A549 (cell line): ENCODE measurements around the gene CPA4. TPM values are rescaled to one million over a fixed set of nuclear protein-coding genes. Genes with fewer than 3 reads are reported as not detected.

Experiments used
- ATAC-seq, 2 experiments: fragments of 200-7000 bp in 1 of 2; fragments of >200 bp in 1 of 2; cut with Nextera tagmentation in 1 of 2; cut with Tn5 transposase in 1 of 2; 3 replicates each; pipeline versions ENCODE4 v1.8.0 to v1.9.1; 2018 to 2020; ENCODE audit warnings: mild to moderate bottlenecking in 1 of 2, moderate library complexity in 1 of 2
- CTCF ChIA-PET: fragments of 300-600 bp; sonication (Branson Sonifier 250); formaldehyde crosslinking; extraction: SDS; loops from one replicate; lab custom pipeline; 2021; ENCODE audit warnings: antibody characterized with exemption, inconsistent platforms; lab: Yijun Ruan, JAX
- POLR2A ChIA-PET: fragments of 350-600 bp; formaldehyde crosslinking; extraction: SDS; loops from one replicate; lab custom pipeline; 2021; ENCODE audit warnings: antibody characterized with exemption, inconsistent platforms; lab: Yijun Ruan, JAX
- DNase-seq, 2 experiments: peaks; one replicate each; pipeline versions ENCODE4 v3.0.0 to v3.0.0-alpha.2; 2011 to 2016; ENCODE audit warnings: low read depth in 1 of 2, low spot score in 1 of 2
- FAIRE-seq: peaks from 2 replicates; lab custom pipeline; 2011; peaks lifted over from hg19 to GRCh38; lab: Jason Lieb, UNC
- H3K27ac ChIP-seq, 2 experiments: fragments of >200 bp; sonication (Bioruptor Twin); formaldehyde crosslinking; 3 replicates each; pipeline ENCODE4 v1.5.1; 2016 to 2017
- H3K4me1 ChIP-seq: fragments of >200 bp; sonication (Bioruptor Twin); formaldehyde crosslinking; 3 replicates; pipeline ENCODE4 v1.6.1; 2016
- H3K4me2 ChIP-seq: fragments of >200 bp; sonication (Bioruptor Twin); formaldehyde crosslinking; 3 replicates; pipeline ENCODE4 v1.6.1; 2016
- H3K4me3 ChIP-seq: fragments of >200 bp; sonication (Bioruptor Twin); formaldehyde crosslinking; 3 replicates; pipeline ENCODE4 v1.5.1; 2016
- H3K9me3 ChIP-seq: fragments of >200 bp; sonication (Bioruptor Twin); formaldehyde crosslinking; 3 replicates; pipeline ENCODE4 v1.6.1; 2016
- BHLHE40 ChIP-seq: IDR thresholded peaks from 2 replicates; pipeline ENCODE4 v1.6.1; 2012; ENCODE audit warnings: low read depth, low read length, inconsistent platforms
- CBX2 ChIP-seq: fragments of 200-600 bp; sonication (generic); IDR thresholded peaks from 2 replicates; pipeline ENCODE4 v1.6.1; 2016; ENCODE audit warnings: low read depth, mild to moderate bottlenecking, borderline replicate concordance
- CEBPB ChIP-seq, 2 experiments: fragments of >200 bp in 1 of 2; sonication (Bioruptor Twin) in 1 of 2; formaldehyde crosslinking in 1 of 2; IDR thresholded peaks; 2 replicates each; pipeline ENCODE4 v1.6.1; 2012 to 2016
- CHD4 ChIP-seq: fragments of 200-600 bp; sonication (generic); IDR thresholded peaks from 2 replicates; pipeline ENCODE4 v1.6.1; 2016; ENCODE audit warnings: antibody characterized with exemption, mild to moderate bottlenecking, borderline replicate concordance
- EHF ChIP-seq: fragments of 250-450 bp; sonication (Bioruptor Pico); IDR thresholded peaks from 2 replicates; pipeline ENCODE4 v1.5.0; 2020; ENCODE audit warnings: mild to moderate bottlenecking
- EHMT2 ChIP-seq: fragments of 200-600 bp; sonication (generic); IDR thresholded peaks from 2 replicates; pipeline ENCODE4 v1.6.1; 2016; ENCODE audit warnings: antibody characterized with exemption, low read depth, mild to moderate bottlenecking, moderate library complexity
- EP300 ChIP-seq, 2 experiments: fragments of >200 bp; sonication (Bioruptor Twin); formaldehyde crosslinking; IDR thresholded peaks; 2 replicates in 1 of 2; 3 replicates in 1 of 2; pipeline ENCODE4 v1.6.1; 2016 to 2017
- HDAC2 ChIP-seq: fragments of 200-600 bp; sonication (generic); IDR thresholded peaks from 2 replicates; pipeline ENCODE4 v1.6.1; 2016
- HOXA7 ChIP-seq: fragments of 250-450 bp; sonication (Bioruptor Pico); IDR thresholded peaks from 2 replicates; pipeline ENCODE4 v1.5.0; 2020; ENCODE audit warnings: mild to moderate bottlenecking, moderate library complexity
- HOXB13 ChIP-seq: fragments of 250-450 bp; sonication (Bioruptor Pico); IDR thresholded peaks from 2 replicates; pipeline ENCODE4 v1.5.0; 2020; ENCODE audit warnings: low read depth, mild to moderate bottlenecking, moderate library complexity
- HOXB5 ChIP-seq: fragments of 250-450 bp; sonication (Bioruptor Pico); IDR thresholded peaks from 2 replicates; pipeline ENCODE4 v1.5.0; 2020; ENCODE audit warnings: mild to moderate bottlenecking, moderate library complexity
- JUN ChIP-seq, 2 experiments: fragments of >200 bp; sonication (Bioruptor Twin); formaldehyde crosslinking; IDR thresholded peaks; 2 replicates in 1 of 2; 3 replicates in 1 of 2; pipeline ENCODE4 v1.6.1; 2016 to 2017
- KDM1A ChIP-seq: fragments of 200-600 bp; sonication (generic); IDR thresholded peaks from 2 replicates; pipeline ENCODE4 v1.6.1; 2016; ENCODE audit warnings: low read depth, mild to moderate bottlenecking
- MYC ChIP-seq: IDR thresholded peaks from 2 replicates; pipeline ENCODE4 v1.6.1; 2012; ENCODE audit warnings: mild to moderate bottlenecking, inconsistent platforms, low read length, improper control_type of control experiment, borderline replicate concordance
- NFE2L2 ChIP-seq: fragments of 150-350 bp; conservative IDR thresholded peaks from 2 replicates; pipeline ENCODE4 v1.6.1; 2014; ENCODE audit warnings: low read length
- NR3C1 ChIP-seq: fragments of >200 bp; sonication (Bioruptor Twin); formaldehyde crosslinking; IDR thresholded peaks from 3 replicates; pipeline ENCODE4 v1.6.1; 2017
- PHF8 ChIP-seq: fragments of 200-600 bp; sonication (generic); IDR thresholded peaks from 2 replicates; pipeline ENCODE4 v1.6.1; 2016; ENCODE audit warnings: low read depth, mild to moderate bottlenecking, antibody characterized with exemption, moderate library complexity, borderline replicate concordance
- RARB ChIP-seq: fragments of 250-450 bp; sonication (Bioruptor Pico); IDR thresholded peaks from 2 replicates; pipeline ENCODE4 v1.8.0; 2021; ENCODE audit warnings: mild to moderate bottlenecking, moderate library complexity
- RFX5 ChIP-seq: fragments of 450-650 bp; IDR thresholded peaks from 2 replicates; pipeline ENCODE4 v1.7.1; 2014; ENCODE audit warnings: antibody characterized with exemption, mild to moderate bottlenecking, moderate library complexity
- RNF2 ChIP-seq: fragments of 200-600 bp; sonication (generic); IDR thresholded peaks from 2 replicates; pipeline ENCODE4 v1.6.1; 2016; ENCODE audit warnings: low read depth, mild to moderate bottlenecking, antibody characterized with exemption, moderate library complexity, borderline replicate concordance
- TFCP2L1 ChIP-seq: fragments of 250-450 bp; sonication (Bioruptor Pico); IDR thresholded peaks from 2 replicates; pipeline ENCODE4 v1.5.0; 2021; ENCODE audit warnings: mild to moderate bottlenecking
- ZC3H11A ChIP-seq: fragments of 450-650 bp; IDR thresholded peaks from 2 replicates; pipeline ENCODE4 v1.6.1; 2014; ENCODE audit warnings: antibody characterized with exemption, mild to moderate bottlenecking
- ZFP36 ChIP-seq: fragments of 450-650 bp; IDR thresholded peaks from 2 replicates; pipeline ENCODE4 v1.6.1; 2014; ENCODE audit warnings: borderline replicate concordance; ENCODE audit not compliant: partially characterized antibody
- ZNF302 ChIP-seq: fragments of 250-450 bp; sonication (Bioruptor Pico); IDR thresholded peaks from 2 replicates; pipeline ENCODE4 v1.9.0; 2021; ENCODE audit warnings: inconsistent platforms, mild to moderate bottlenecking, moderate library complexity
- WGBS: methylation state at CpG from one replicate; pipeline ENCODE4 v1.1.6; 2017; ENCODE audit errors: missing lambda C conversion rate; 5-methylcytosine and 5-hydroxymethylcytosine counted together
- polyA plus RNA-seq, 4 experiments: library from polyadenylated mRNA; depleted of rRNA in 3 of 4; stranded (reverse); fragments of >200 nt; fragmentation: RNase III in 1 of 4; extraction: RNeasy Plus Mini Kit Qiagen cat#74134 plus additional on column Dnase treatment in 1 of 4; gene quantifications; 2 replicates in 3 of 4; 3 replicates in 1 of 4; pipeline ENCODE4 v1.2.3, GENCODE V29; 2011 to 2017
- TF ChIP-seq, protein P1 (sequence below): fragments of 450-650 bp; IDR thresholded peaks from 2 replicates; pipeline ENCODE4 v1.6.1; 2014; ENCODE audit warnings: antibody characterized with exemption
- TF ChIP-seq, protein P2 (sequence below): fragments of 250-450 bp; sonication (Bioruptor Pico); IDR thresholded peaks from 2 replicates; pipeline ENCODE4 v1.5.0; 2020; ENCODE audit warnings: low read depth, mild to moderate bottlenecking, moderate library complexity
- TF ChIP-seq, protein P3 (sequence below): fragments of 200-600 bp; sonication (generic); IDR thresholded peaks from 2 replicates; pipeline ENCODE4 v1.6.1; 2016; ENCODE audit warnings: antibody characterized with exemption, mild to moderate bottlenecking, moderate library complexity
- TF ChIP-seq, protein P4 (sequence below): fragments of >200 bp; sonication (Bioruptor Twin); formaldehyde crosslinking; IDR thresholded peaks from 3 replicates; pipeline ENCODE4 v1.6.1; 2016
- TF ChIP-seq, protein P5 (sequence below): fragments of >200 bp; sonication (Bioruptor Twin); formaldehyde crosslinking; IDR thresholded peaks from 2 replicates; pipeline ENCODE4 v1.6.1; 2016

The CPA4 gene
- polyA plus RNA-seq, 2 of the 4 experiments (the other 2 are of a cell fraction), result 1.0 to 7.7 TPM

DNA sequence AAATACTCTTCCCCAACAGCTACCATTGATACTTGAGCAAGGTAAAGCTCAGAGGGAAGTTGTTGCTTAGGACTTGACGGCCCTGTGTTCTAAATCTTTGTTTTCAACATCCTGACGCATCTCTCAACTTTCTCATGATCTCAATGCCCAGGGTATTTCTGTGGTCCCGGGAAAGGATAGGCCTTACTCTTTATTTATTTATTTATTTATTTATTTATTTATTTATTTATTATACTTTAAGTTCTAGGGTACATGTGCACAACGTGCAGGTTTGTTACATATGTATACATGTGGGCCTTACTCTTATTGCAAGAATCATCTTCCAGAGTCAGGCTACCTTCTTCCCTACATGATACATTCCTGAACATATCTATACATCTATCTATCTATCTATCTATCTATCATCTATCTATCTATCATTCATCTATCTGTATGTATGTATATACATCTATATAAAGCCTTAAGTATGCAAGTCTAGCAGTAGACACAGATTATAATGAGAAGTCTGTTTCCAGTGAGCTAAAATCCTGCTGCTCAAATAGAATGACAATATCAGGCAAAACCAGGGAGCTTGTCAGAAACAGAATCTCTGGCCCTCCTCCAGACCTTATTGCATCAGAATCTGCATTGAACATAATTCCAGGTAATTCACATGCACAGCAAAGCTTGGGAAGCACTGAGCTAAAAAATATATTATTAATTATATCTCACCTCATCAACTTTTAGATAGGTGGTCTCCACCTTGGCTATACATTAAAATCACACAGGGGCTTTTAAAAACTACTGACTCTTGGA is 39.5 kb downstream of the CPA4 start:
- CTCF ChIA-PET, result interaction anchor here (1.0 kb wide), 1 partner anchor 18 kb away, joined by 3 read pairs; no protein-coding TSS in a partner anchor
- TF ChIP-seq, protein P1, sequence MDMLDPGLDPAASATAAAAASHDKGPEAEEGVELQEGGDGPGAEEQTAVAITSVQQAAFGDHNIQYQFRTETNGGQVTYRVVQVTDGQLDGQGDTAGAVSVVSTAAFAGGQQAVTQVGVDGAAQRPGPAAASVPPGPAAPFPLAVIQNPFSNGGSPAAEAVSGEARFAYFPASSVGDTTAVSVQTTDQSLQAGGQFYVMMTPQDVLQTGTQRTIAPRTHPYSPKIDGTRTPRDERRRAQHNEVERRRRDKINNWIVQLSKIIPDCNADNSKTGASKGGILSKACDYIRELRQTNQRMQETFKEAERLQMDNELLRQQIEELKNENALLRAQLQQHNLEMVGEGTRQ, result no peak
- TF ChIP-seq ZC3H11A, result peak; percentile 80
- TF ChIP-seq, all 56 proteins: peak for 1
- 65% methylated on average over 4 of the region's 4 CpGs for WGBS
- Histone ChIP-seq H3K4me3 (no peak overlapping the region), H3K27ac (no peak overlapping the region), H3K4me1 (no peaks in the 10 kb centered on the region), H3K4me2 (no peak overlapping the region), H3K9me3 (no peaks in the 10 kb centered on the region)
- no peak for FAIRE-seq
- POLR2A ChIA-PET, result no interaction called here
- no peak for ATAC-seq
- no peak for DNase-seq

DNA sequence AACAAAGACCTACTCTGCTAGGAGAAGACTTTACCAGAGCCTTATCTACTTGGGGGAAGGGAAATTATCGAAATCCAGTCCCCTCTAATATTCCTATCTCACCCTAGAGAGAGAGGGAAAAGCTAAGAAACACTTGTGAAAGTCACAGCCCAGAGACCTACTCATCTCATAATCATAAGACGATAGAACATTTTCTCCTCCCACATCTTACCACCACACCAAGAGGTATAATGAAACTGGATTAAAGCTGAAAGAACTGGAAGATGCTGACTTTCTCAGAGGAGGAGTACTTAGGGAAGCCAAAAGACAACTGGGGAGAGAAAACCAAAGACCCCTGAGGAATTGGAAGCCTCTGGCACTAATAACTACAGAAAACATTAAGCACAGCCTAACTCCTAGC is 40.9 kb downstream of the CPA4 start:
- Histone ChIP-seq H3K4me1 (no peaks in the 10 kb centered on the region), H3K9me3 (no peaks in the 10 kb centered on the region), H3K4me2 (no peak overlapping the region), H3K4me3 (no peak overlapping the region), H3K27ac (no peak overlapping the region)
- DNase-seq (no peak), ATAC-seq (no peak), FAIRE-seq (no peak)
- POLR2A ChIA-PET, result no interaction called here
- CTCF ChIA-PET, result no interaction called here
- TF ChIP-seq HOXA7 (CRISPR knock-in tag) (no peak), JUN (IDR thresholded peaks at IDR 0.05) (no peak), EP300 (IDR thresholded peaks at IDR 0.05) (no peak), KDM1A (no peak), HDAC2 (no peak), RFX5 (no peak), CBX2 (no peak), TFCP2L1 (no peak), PHF8 (no peak), RARB (no peak), BHLHE40 (no peak), HOXB13 (CRISPR knock-in tag) (no peak), EHF (CRISPR knock-in tag) (no peak), NFE2L2 (no peak), RNF2 (no peak), CHD4 (no peak), ZFP36 (no peak)
- TF ChIP-seq, protein P2, sequence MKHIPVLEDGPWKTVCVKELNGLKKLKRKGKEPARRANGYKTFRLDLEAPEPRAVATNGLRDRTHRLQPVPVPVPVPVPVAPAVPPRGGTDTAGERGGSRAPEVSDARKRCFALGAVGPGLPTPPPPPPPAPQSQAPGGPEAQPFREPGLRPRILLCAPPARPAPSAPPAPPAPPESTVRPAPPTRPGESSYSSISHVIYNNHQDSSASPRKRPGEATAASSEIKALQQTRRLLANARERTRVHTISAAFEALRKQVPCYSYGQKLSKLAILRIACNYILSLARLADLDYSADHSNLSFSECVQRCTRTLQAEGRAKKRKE (CRISPR knock-in tag), result no peak
- 48% methylated on average over 2 of the region's 2 CpGs for WGBS

DNA sequence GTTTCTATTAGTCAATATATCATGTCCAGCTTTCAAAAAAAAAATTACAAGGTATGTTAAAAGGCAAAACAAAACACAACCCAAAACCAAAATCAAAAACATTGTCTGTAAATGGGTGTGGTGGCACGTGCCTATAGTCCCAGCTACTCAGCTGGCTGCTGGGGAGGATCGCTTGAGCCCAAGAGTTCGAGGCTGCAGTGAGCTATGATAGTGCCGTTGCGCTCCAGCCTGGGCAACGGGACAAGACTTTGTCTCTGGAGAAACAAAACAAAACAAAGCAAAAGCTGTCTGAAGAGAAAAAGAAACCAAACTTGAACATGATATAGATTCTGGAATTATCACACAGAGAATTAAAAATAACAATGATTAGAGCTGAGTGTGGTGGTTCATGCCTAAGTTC is 41.3 kb downstream of the CPA4 start:
- Histone ChIP-seq H3K27ac (no peak overlapping the region), H3K4me2 (no peak overlapping the region), H3K9me3 (no peaks in the 10 kb centered on the region), H3K4me3 (no peak overlapping the region), H3K4me1 (no peaks in the 10 kb centered on the region)
- ChIA-PET POLR2A (no interaction called here), CTCF (no interaction called here)
- ATAC-seq, result no peak
- no peak for DNase-seq
- no peak for FAIRE-seq
- WGBS, result 64% methylated on average over 6 of the region's 6 CpGs
- no peak for TF ChIP-seq RARB
- TF ChIP-seq TFCP2L1, result no peak
- TF ChIP-seq, protein P3, sequence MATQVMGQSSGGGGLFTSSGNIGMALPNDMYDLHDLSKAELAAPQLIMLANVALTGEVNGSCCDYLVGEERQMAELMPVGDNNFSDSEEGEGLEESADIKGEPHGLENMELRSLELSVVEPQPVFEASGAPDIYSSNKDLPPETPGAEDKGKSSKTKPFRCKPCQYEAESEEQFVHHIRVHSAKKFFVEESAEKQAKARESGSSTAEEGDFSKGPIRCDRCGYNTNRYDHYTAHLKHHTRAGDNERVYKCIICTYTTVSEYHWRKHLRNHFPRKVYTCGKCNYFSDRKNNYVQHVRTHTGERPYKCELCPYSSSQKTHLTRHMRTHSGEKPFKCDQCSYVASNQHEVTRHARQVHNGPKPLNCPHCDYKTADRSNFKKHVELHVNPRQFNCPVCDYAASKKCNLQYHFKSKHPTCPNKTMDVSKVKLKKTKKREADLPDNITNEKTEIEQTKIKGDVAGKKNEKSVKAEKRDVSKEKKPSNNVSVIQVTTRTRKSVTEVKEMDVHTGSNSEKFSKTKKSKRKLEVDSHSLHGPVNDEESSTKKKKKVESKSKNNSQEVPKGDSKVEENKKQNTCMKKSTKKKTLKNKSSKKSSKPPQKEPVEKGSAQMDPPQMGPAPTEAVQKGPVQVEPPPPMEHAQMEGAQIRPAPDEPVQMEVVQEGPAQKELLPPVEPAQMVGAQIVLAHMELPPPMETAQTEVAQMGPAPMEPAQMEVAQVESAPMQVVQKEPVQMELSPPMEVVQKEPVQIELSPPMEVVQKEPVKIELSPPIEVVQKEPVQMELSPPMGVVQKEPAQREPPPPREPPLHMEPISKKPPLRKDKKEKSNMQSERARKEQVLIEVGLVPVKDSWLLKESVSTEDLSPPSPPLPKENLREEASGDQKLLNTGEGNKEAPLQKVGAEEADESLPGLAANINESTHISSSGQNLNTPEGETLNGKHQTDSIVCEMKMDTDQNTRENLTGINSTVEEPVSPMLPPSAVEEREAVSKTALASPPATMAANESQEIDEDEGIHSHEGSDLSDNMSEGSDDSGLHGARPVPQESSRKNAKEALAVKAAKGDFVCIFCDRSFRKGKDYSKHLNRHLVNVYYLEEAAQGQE, result no peak
- no peak for TF ChIP-seq RFX5
- TF ChIP-seq, protein P4, sequence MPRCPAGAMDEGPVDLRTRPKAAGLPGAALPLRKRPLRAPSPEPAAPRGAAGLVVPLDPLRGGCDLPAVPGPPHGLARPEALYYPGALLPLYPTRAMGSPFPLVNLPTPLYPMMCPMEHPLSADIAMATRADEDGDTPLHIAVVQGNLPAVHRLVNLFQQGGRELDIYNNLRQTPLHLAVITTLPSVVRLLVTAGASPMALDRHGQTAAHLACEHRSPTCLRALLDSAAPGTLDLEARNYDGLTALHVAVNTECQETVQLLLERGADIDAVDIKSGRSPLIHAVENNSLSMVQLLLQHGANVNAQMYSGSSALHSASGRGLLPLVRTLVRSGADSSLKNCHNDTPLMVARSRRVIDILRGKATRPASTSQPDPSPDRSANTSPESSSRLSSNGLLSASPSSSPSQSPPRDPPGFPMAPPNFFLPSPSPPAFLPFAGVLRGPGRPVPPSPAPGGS, result no peak
- TF ChIP-seq, protein P5, sequence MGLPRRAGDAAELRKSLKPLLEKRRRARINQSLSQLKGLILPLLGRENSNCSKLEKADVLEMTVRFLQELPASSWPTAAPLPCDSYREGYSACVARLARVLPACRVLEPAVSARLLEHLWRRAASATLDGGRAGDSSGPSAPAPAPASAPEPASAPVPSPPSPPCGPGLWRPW, result no peak
- no peak for TF ChIP-seq CEBPB (IDR thresholded peaks at IDR 0.05)
- TF ChIP-seq NR3C1, result no peak
- no peak for TF ChIP-seq EHMT2
- TF ChIP-seq PHF8, result no peak
- TF ChIP-seq CHD4, result no peak
- no peak for TF ChIP-seq MYC
- no peak for TF ChIP-seq HOXB5
- no peak for TF ChIP-seq ZNF302 (CRISPR knock-in tag)
